CD4-positive, alpha-beta memory T cell (primary cell): Measurements from ENCODE around the gene GFOD1. TPM values are rescaled to one million over a fixed set of nuclear protein-coding genes. Genes with fewer than 3 reads are reported as not detected.

Experiments
- CTCF ChIA-PET: fragments of 350-600 bp; sonication (Branson Sonifier 250); formaldehyde crosslinking; loops from one replicate; lab custom pipeline; 2021; ENCODE audit warnings: inconsistent platforms; ENCODE audit not compliant: partially characterized antibody; lab: Charles Lee
- POLR2A ChIA-PET: fragments of 350-600 bp; sonication (Branson Sonifier 250); formaldehyde crosslinking; loops from one replicate; lab custom pipeline; 2021; ENCODE audit not compliant: partially characterized antibody; lab: Charles Lee
- DNase-seq, 5 donors: peaks; one replicate each; pipeline versions ENCODE4 v3.0.0 to v3.0.0-alpha.2; 2020 to 2022; ENCODE audit warnings: mixed read lengths in 1 of 5
- H3K27ac ChIP-seq: one replicate; pipeline ENCODE4 v1.7.0; 2013; ENCODE audit warnings: low read depth, low read length
- H3K27me3 ChIP-seq: 2 replicates; pipeline ENCODE4 v1.7.0; 2013; ENCODE audit warnings: mild to moderate bottlenecking, low read length, moderate library complexity; ENCODE audit not compliant: insufficient read depth
- H3K36me3 ChIP-seq: 2 replicates; pipeline ENCODE4 v1.7.0; 2013; ENCODE audit warnings: mild to moderate bottlenecking, low read length, moderate library complexity; ENCODE audit not compliant: insufficient read depth
- H3K4me1 ChIP-seq: 2 replicates; pipeline ENCODE4 v1.7.0; 2013; ENCODE audit warnings: mild to moderate bottlenecking, low read length, moderate library complexity; ENCODE audit not compliant: insufficient read depth
- H3K4me3 ChIP-seq, 2 donors: one replicate each; pipeline ENCODE4 v1.7.0; 2013; ENCODE audit warnings: low read length in 2 of 2, mild to moderate bottlenecking in 1 of 2
- H3K9me3 ChIP-seq, 2 donors: one replicate each; pipeline ENCODE4 v1.7.0; 2013; ENCODE audit warnings: low read length in 2 of 2, control low read depth in 1 of 2; ENCODE audit not compliant: control insufficient read depth in 1 of 2
- H3K27ac Mint-ChIP-seq, 7 donors: one replicate each; pipeline ENCODE4 v1.8.0; 2020 to 2021; ENCODE audit warnings: mixed read lengths in 7 of 7, mild to moderate bottlenecking in 6 of 7, inconsistent platforms in 3 of 7, moderate library complexity in 3 of 7
- H3K27me3 Mint-ChIP-seq, 2 donors: one replicate each; pipeline ENCODE4 v1.8.0; 2020 to 2021; ENCODE audit warnings: mixed read lengths in 2 of 2
- H3K36me3 Mint-ChIP-seq, 2 donors: one replicate each; pipeline ENCODE4 v1.8.0; 2020 to 2021; ENCODE audit warnings: mixed read lengths in 2 of 2, inconsistent platforms in 1 of 2, mild to moderate bottlenecking in 1 of 2
- H3K4me1 Mint-ChIP-seq, 4 donors: one replicate each; pipeline ENCODE4 v1.8.0; 2020 to 2021; ENCODE audit warnings: mixed read lengths in 4 of 4, mild to moderate bottlenecking in 1 of 4
- H3K4me3 Mint-ChIP-seq, 8 donors: one replicate each; pipeline ENCODE4 v1.8.0; 2020 to 2021; ENCODE audit warnings: mixed read lengths in 8 of 8, mild to moderate bottlenecking in 7 of 8, moderate library complexity in 6 of 8, inconsistent platforms in 3 of 8
- H3K9me3 Mint-ChIP-seq, 8 donors: one replicate each; pipeline ENCODE4 v1.8.0; 2020 to 2021; ENCODE audit warnings: mixed read lengths in 8 of 8, mild to moderate bottlenecking in 5 of 8, inconsistent platforms in 3 of 8, moderate library complexity in 1 of 8
- intact Hi-C: fragments of 100-400 bp; cut with micrococcal nuclease; formaldehyde crosslinking; loops from one replicate; pipeline ENCODE4 v1.15.1; 2023
- polyA plus RNA-seq, 2 donors: library from polyadenylated mRNA; unstranded; fragments of 300-500 nt; fragmentation: Illumina TruSeq; gene quantifications; one replicate each; pipeline ENCODE4 v1.2.3, GENCODE V29; 2021
- total RNA-seq, 2 experiments: library from RNA; stranded (reverse); gene quantifications; one replicate each; pipeline ENCODE4 v1.2.3, GENCODE V29; 2021

Gene GFOD1
- total and polyA plus RNA-seq, 4 experiments from 2014 or later = 0.95 to 1.1 (median 0.97) TPM; not detected in 1

GRCh38 chr6:13384966-13385365 lies 102.4 kb downstream of the GFOD1 start:
- DNase-seq = no peak
- Histone ChIP-seq H3K4me3 (no peak overlapping the region), H3K9me3 (no peaks in the 10 kb centered on the region), H3K27ac (no peak overlapping the region), H3K4me1 (peaks cover 10% of the 10 kb centered on the region), H3K27me3 (no peaks in the 10 kb centered on the region), H3K36me3 (no peaks in the 10 kb centered on the region)
- intact Hi-C loops = no loop called here
- Mint-ChIP-seq H3K27me3 (no peaks in the 10 kb centered on the region), H3K27ac (peak overlapping the region in 1 of 7 donors; percentile 46), H3K4me3 (no peak overlapping the region), H3K4me1 (peaks cover 2 to 13% (median 11%) of the 10 kb centered on the region in 4 donors), H3K9me3 (peaks cover 0 to 7% (median under 1%) of the 10 kb centered on the region in 8 donors), H3K36me3 (no peaks in the 10 kb centered on the region)
- POLR2A ChIA-PET = no interaction called here
- CTCF ChIA-PET = interaction anchor here (1.0 kb wide), 1 partner anchor 12 kb away, joined by 3 read pairs; no protein-coding TSS in a partner anchor

GRCh38 chr6:13384506-13384905 lies 102.9 kb downstream of the GFOD1 start:
- Histone ChIP-seq H3K9me3 (no peaks in the 10 kb centered on the region), H3K27ac (no peak overlapping the region), H3K4me1 (peaks cover 10% of the 10 kb centered on the region), H3K36me3 (no peaks in the 10 kb centered on the region), H3K27me3 (no peaks in the 10 kb centered on the region), H3K4me3 (no peak overlapping the region)
- no peak for DNase-seq
- Mint-ChIP-seq H3K27ac (no peak overlapping the region), H3K4me3 (no peak overlapping the region), H3K36me3 (no peaks in the 10 kb centered on the region), H3K9me3 (peaks cover 0 to 7% (median under 1%) of the 10 kb centered on the region in 8 donors), H3K4me1 (peaks cover 2 to 13% (median 11%) of the 10 kb centered on the region in 4 donors), H3K27me3 (no peaks in the 10 kb centered on the region)
- ChIA-PET CTCF (interaction anchor here (1.0 to 1.5 kb wide), 2 partner anchors 11 kb away, joined by 3 read pairs; no protein-coding TSS in a partner anchor), POLR2A (no interaction called here)
- intact Hi-C loops = no loop called here

GRCh38 chr6:13383328-13384163 lies 103.9 kb downstream of the GFOD1 start:
- peak overlapping the region in 4 of 7 donors; percentile 23 to 54 (median 46) for H3K27ac Mint-ChIP-seq
- POLR2A ChIA-PET = no interaction called here

GRCh38 chr6:13380761-13381160 lies 106.6 kb downstream of the GFOD1 start:
- H3K27ac Mint-ChIP-seq = no peak overlapping the region
- POLR2A ChIA-PET = no interaction called here

More at GRCh38 chr6:13383328-13384163, 103.9 kb downstream of the GFOD1 start:
- Mint-ChIP-seq H3K4me1 (peaks cover 2 to 13% (median 11%) of the 10 kb centered on the region in 4 donors), H3K27me3 (no peaks in the 10 kb centered on the region), H3K9me3 (peaks cover 0 to 4% (median 0%) of the 10 kb centered on the region in 8 donors), H3K36me3 (no peaks in the 10 kb centered on the region), H3K4me3 (peak overlapping the region in 1 of 8 donors; percentile 20)
- Histone ChIP-seq H3K4me1 (peaks cover 10% of the 10 kb centered on the region), H3K36me3 (no peaks in the 10 kb centered on the region), H3K4me3 (no peak overlapping the region), H3K9me3 (no peaks in the 10 kb centered on the region), H3K27me3 (no peaks in the 10 kb centered on the region), H3K27ac (no peak overlapping the region)
- intact Hi-C loops = no loop called here
- peak in 4 of 5 donors; percentile 9 to 35 (median 16) for DNase-seq
- CTCF ChIA-PET = interaction anchor here (1.5 kb wide), 1 partner anchor 12 kb away, joined by 3 read pairs; no protein-coding TSS in a partner anchor

GRCh38 chr6:13378669-13379590 lies 108.5 kb downstream of the GFOD1 start:
- Histone ChIP-seq H3K4me3 (no peak overlapping the region), H3K36me3 (no peaks in the 10 kb centered on the region), H3K4me1 (peaks cover 17% of the 10 kb centered on the region), H3K27me3 (no peaks in the 10 kb centered on the region), H3K9me3 (no peaks in the 10 kb centered on the region), H3K27ac (no peak overlapping the region)
- ChIA-PET CTCF (interaction anchor here (1.3 kb wide), 1 partner anchor 24 kb away, joined by 4 read pairs; no protein-coding TSS in a partner anchor), POLR2A (no interaction called here)
- DNase-seq = no peak
- Mint-ChIP-seq H3K36me3 (no peaks in the 10 kb centered on the region), H3K4me3 (no peak overlapping the region), H3K4me1 (peaks cover 7 to 24% (median 18%) of the 10 kb centered on the region in 4 donors), H3K27ac (no peak overlapping the region), H3K9me3 (peaks cover 0 to 4% (median 0%) of the 10 kb centered on the region in 8 donors), H3K27me3 (no peaks in the 10 kb centered on the region)
- intact Hi-C loops = no loop called here

More at GRCh38 chr6:13380761-13381160, 106.6 kb downstream of the GFOD1 start:
- H3K4me1 Mint-ChIP-seq = peaks cover 2 to 16% (median 11%) of the 10 kb centered on the region in 4 donors
- peaks cover 0 to 4% (median 0%) of the 10 kb centered on the region in 8 donors for H3K9me3 Mint-ChIP-seq
- Histone ChIP-seq H3K36me3 (no peaks in the 10 kb centered on the region), H3K4me3 (no peak overlapping the region), H3K27ac (no peak overlapping the region), H3K9me3 (no peaks in the 10 kb centered on the region), H3K27me3 (no peaks in the 10 kb centered on the region), H3K4me1 (peaks cover 10% of the 10 kb centered on the region)
- no peaks in the 10 kb centered on the region for H3K36me3 Mint-ChIP-seq
- no peak for DNase-seq
- no peaks in the 10 kb centered on the region for H3K27me3 Mint-ChIP-seq
- intact Hi-C loops = no loop called here
- H3K4me3 Mint-ChIP-seq = no peak overlapping the region
- CTCF ChIA-PET = interaction anchor here (1.3 to 1.4 kb wide), 2 partner anchors 26 to 50 kb away, joined by 3 to 4 read pairs; no protein-coding TSS in a partner anchor

GRCh38 chr6:13377054-13377758 lies 110.2 kb downstream of the GFOD1 start:
- H3K27me3 ChIP-seq = no peaks in the 10 kb centered on the region
- CTCF ChIA-PET = no interaction called here
- POLR2A ChIA-PET = no interaction called here
- no peak overlapping the region for H3K27ac ChIP-seq
- H3K4me3 Mint-ChIP-seq = no peak overlapping the region
- no peaks in the 10 kb centered on the region for H3K9me3 ChIP-seq
- peaks cover 0 to 4% (median 0%) of the 10 kb centered on the region in 8 donors for H3K9me3 Mint-ChIP-seq
- intact Hi-C loops = no loop called here
- no peaks in the 10 kb centered on the region for H3K36me3 ChIP-seq
- H3K4me1 ChIP-seq = peaks cover 8% of the 10 kb centered on the region
- H3K36me3 Mint-ChIP-seq = no peaks in the 10 kb centered on the region
- DNase-seq = no peak
- H3K4me1 Mint-ChIP-seq = peaks cover 5 to 15% (median 8%) of the 10 kb centered on the region in 4 donors
- no peak overlapping the region for H3K4me3 ChIP-seq
- no peaks in the 10 kb centered on the region for H3K27me3 Mint-ChIP-seq
- no peak overlapping the region for H3K27ac Mint-ChIP-seq
